ENCODE data around the gene PLA2R1. TPM values are rescaled to one million over a fixed set of nuclear protein-coding genes. Genes with fewer than 3 reads are reported as not detected.
"Not testable (repeated sequence)": the region's sequence is repeated elsewhere in the genome, so short reads cannot be mapped to it uniquely, and the experiment has no call there.

Gene PLA2R1
- total RNA-seq, 1 experiment from 2014 or later: 1.4 TPM

DNA sequence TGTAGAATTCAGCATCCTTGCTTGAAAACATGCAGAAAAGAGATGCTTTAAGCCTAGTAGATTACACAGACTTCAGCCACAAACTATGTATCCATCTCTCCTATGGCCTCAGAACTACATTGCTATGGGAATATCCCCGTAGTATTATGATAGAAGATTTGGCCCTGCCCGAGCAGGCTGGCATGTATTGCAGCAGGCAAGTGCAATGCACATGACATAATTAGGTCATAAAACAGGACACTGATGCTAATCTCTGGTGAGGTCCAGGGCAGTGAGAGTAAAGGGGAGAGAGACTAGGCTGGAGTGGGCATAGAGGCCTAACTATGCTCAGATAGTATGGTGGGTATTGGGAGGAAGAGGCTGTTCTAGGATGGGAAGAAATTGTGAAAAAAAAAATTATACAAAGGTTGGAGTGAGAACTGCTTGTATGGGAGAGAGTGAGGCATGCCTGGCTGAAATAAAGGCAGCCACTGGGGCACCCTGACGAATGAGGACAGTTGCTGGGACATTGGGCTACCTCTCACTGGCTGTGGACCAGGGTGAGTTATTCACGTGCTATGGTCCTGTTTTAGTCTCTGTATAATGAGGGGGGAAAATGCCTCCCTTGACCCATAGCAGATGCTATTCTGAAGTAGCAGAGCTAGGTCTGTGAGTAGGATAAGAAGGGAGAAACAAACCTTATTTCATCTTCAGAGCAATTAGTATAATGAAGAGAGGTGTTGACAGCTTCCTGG, 1.6 kb upstream of the PLA2R1 start:
- no peak for DNase-seq (ENCODE audit: low read depth)

DNA sequence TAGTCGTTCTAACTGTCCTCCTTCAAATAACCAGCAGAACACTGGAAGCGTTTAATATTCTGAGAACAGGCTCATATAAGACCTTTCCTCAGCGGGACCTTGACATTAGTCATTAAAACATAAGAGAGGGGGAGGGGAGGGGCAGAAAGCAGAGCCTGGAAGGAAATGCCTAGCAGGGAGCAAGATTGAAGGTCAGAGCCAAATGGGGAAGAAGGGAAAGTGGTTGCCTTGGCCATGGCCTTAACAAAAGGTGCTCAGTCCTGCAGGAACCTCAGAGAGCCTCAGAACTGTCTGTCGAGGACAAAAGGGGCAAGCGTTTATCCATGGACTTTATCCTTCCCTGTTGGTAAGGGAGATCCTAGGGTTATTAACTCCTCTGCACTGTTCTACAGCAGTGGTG, 856 bp upstream of the PLA2R1 start:
- DNase-seq (ENCODE audit: low read depth): no peak

DNA sequence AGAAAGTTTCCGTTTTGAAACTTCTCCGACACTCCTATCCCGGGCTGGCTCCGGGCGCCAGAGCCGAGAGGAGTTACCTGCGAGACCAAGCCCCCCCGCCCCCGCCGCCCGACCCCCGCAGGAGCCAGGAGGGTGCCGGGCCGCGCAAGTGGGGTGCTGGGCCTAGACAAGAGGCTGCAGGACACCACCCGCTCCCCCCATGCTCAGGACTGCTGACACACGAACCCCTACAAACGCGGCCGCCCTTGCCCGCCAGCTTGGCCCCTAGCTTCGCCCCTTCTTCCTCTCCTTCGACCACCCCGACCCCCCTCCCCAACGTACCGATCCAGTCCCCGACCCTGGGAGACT, 497 bp downstream of the PLA2R1 start:
- no peak for DNase-seq (ENCODE audit: low read depth)

DNA sequence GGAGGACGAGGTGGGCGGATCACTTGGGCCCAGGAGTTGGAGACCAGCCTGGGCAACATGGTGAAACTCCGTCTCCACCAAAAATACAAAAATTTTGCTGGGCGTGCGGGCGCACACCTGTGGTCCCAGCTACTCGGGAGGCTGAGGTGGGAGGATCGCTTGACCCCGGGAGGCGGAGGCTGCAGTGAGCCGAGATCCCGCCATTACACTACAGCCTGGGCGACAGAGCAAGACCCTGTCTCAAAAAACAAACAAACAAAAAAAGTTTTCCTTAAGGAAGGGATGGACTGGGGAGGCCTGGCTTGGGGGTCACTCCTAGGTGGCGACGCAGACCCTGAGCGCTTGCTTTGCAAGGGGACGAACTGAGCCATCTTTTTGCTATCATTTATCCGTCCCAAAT, 882 bp downstream of the PLA2R1 start:
- no peak for DNase-seq (ENCODE audit: low read depth)

DNA sequence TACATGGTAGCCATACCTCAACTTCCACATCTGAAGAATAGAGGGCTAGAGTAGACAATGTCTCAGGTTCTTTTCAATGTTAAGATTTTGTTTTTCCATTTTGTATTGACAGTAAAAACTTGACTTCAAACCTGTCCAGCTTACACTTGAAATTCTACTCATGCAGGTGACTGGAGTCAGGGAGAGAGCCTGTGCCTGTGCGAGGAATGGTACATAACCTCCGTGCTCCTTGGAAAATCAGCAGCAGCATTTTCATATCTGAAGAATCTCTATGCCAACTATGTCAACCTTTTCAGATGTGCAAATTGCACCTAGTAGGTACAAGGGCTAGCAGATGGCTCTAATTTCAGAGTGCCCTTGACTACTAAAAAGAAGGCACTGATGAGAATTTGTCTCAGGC, 2.1 kb downstream of the PLA2R1 start:
- DNase-seq (ENCODE audit: low read depth): no peak

DNA sequence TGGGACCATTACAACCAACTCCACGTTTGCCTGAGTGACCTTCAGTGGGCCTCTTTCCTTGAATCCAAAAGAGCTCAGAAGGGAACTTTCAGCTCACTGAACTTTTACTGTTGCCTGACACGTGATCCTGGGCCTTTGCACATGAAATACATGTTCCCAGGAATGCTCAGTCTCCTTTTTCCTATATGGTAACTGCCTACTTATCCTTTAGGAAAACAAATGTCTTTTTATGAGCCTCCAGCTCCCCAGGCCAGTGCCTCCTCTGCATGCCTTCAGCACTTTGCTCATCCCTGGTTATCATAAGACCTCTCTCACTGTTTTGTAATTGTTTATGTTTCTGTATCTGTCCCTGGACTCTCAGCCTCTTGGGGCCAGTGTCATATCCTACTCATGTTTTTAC, 5.1 kb downstream of the PLA2R1 start:
- no peak for DNase-seq (ENCODE audit: low read depth)

DNA sequence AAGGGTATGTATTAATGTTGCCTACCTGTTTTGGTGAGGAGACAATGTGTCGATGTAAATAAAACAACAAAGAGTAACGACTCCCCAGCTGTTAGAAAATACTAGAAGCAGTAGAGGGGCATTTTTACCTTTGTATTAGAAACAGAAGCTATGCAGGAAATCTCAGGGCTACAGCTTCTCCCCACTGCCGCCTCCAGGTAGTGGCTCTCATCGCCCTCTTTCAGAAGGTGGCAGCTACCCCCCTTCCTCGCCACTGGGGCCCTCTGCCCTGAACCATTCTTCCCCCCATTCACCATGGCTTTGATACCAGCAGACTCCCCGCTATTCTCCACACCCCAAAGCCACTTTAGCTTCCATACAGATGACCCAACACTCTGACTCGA, 6.7 kb downstream of the PLA2R1 start:
- DNase-seq (ENCODE audit: low read depth): no peak

DNA sequence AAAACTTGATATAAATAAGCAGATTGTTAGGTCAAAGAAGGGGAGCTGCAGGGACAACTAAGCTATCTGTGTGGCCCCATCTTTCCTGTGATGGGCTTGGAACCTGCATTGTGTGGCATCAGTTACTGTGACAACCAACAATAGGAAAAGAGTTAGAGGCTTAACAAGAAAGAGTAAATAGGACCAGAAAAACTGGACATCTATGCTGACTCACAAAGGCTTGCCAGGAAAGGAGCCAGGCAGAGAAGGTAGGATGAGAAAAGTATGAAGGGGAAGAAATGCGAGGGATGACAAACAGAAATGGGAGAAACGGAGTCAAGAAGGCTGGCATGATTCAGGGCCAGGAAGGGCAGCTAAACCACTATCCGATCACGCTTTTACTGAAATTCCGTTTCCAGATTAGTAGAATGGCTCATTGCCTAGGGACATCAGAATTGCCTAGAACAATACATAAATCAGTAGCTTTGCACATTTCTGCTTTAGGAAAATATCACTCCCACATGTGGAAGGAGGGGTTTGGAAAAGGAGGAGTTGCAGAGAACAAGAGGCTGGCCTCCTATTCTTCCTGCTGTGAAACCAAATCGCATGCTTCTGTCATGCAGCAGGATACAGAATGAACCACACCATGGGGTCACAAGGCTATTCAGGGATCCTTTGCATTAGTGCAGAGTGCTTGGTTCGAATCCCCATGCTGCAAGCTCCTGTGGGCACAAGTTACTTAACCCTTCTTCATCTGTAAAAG, 7.3 kb downstream of the PLA2R1 start:
- DNase-seq (ENCODE audit: low read depth): no peak

DNA sequence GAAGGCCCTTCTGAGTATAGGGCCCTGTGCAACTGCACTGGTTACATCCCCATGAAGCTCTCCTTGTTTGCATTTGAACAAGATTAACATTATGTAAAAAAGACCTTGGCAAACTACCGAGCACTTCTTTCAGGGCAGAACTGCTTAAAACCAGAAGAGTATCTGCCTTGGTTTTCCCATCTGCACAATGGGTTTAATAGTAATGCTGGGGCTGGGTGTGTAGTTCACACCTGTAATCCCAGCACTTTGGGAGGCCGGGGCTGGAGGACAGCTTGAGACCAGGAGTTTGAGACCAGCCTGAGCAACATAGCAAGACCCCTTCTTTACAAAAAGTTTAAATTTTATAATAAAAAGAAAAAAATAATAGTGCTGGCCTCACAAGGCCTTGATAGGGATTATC, 8.5 kb downstream of the PLA2R1 start:
- DNase-seq (ENCODE audit: low read depth): no peak

DNA sequence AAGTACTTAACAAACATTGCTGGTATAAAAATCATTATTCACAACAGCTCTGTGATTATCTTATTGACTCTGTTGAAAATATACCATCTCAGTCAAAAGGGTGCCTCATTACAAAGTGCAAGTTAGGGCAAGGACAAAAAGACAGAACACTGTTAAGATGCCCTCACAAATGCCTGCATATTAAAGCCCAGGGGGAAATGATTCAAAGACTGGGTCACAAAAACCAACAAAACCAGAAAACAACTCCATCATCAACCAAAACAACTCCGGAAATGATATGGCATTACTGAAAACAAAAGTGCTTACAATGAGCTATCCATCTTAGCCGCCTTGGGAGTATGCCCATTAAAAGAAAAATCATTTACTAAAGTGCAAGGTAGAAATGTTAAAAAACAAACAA, 9.9 kb downstream of the PLA2R1 start:
- DNase-seq (ENCODE audit: low read depth): no peak

DNA sequence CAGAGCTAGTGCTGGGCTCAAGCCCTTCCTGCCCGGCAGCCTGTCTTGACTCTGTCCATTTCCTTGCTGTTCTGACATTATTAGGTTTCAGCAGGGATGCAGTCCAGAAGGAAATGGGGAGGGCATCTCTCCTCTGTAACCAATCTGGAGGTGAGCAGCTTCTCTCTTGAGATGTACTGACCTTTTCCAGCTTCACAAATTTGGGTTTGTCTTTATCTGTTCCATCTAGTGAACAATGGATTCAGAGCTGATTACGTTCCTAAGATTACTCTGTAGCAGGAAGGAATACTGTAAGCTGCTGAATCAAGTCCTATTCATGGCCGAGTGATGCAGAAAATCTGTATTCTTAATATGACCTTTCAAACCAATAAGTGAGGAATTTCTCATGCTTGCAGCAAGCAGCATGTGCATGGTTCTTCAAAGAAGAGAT, 11.0 kb downstream of the PLA2R1 start:
- no peak for DNase-seq (ENCODE audit: low read depth)

DNA sequence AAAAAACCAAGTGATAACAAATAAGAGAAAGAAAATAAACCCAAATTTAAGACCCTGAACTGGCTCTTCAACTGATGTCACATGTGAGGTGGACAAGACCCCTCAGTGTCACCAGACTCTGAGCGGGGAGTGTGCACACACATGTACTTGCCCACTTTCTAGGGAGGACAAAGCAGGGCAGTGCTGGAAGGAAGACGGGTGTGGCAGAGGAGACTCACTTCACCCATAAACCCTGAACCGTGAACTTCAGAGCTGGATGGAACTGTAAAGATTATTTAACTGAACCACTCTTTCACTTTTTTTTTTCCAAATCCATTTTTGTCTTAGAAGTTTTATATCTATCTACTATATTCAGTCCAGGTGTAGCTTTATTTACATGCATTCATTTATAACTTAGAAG, 12.3 kb downstream of the PLA2R1 start:
- no peak for DNase-seq (ENCODE audit: low read depth)

DNA sequence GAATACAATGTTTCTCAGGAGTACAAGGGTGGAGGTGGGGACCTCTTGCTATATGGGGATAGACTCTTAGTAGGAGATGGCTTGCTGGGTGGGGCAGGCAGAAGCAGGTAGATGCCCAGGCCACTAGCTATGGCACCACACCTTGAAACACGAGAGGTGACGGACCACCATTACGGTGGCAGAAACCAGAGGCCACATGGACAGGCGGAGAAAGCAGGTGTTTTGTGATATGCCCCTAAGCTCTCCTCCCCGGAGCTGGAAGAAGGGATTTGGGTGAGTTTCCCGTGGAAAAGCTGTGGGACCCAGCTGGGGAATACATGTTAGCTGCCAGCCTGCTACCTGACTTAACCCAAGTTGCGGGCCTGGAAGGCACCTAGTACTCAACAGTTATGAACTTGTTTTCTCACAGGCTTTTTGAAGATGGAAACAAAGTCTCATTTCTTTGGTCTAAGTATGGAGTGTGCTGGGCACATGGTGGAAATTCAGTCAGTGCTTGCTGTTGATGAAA, 16.7 kb downstream of the PLA2R1 start:
- no peak for DNase-seq (ENCODE audit: low read depth)

DNA sequence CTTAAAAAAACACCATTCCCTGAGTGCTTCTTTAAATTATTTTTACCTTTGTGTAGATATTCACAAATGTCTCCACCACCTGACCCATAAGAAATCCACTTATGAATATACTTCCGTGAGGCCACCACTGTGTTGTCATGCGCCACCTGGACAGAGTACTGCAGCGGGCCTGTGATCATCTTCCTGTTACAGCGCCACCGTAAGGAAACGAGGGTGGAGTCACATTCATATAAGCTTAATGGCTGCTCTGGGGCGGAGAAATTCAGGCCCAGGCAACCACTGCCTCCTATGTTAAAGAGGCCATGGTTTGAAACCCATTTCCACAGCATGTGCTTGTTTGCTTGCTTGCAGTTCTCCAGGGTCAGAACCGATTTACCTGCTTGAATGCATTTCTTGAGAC, 17.7 kb downstream of the PLA2R1 start:
- no peak for DNase-seq (ENCODE audit: low read depth)

DNA sequence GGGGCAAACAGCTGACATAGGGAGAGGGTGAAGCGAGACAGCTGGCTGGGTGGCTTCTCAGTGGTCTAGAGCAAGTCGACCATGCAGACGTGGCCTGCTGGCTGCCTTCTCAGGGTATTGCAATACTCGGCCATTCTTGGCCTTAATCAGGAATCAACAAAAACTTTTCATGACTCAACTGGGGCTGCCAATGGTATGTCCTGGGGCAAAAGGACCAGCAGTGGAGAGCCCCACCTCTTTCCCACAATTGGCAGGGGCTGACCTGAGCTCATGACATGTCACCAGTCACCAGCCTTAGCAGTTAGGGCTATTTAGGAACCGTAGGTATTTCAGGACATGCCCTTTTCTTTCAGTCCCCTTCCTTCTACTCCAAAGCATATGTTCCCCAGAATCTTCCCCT, 19.1 kb downstream of the PLA2R1 start:
- DNase-seq (ENCODE audit: low read depth): peak; percentile 27

DNA sequence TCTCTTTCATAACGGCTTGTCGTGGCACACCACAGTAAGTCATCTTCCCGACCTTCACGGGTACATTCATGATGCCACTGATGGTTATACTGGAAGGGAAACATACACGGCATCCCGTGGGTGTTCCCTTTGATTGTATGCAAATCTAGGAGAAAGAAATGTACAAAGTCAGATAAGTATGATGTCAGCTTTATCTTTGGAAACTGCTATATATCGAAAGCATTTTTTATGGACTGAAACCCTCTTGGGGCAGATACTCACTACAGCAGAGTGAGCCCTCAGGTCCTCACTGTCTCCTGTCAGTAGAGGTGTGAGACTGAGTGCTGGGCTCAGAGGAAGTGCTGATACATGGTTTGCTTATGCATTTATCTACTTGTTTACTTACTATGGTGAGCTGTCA, 20.4 kb downstream of the PLA2R1 start:
- DNase-seq (ENCODE audit: low read depth): no peak

DNA sequence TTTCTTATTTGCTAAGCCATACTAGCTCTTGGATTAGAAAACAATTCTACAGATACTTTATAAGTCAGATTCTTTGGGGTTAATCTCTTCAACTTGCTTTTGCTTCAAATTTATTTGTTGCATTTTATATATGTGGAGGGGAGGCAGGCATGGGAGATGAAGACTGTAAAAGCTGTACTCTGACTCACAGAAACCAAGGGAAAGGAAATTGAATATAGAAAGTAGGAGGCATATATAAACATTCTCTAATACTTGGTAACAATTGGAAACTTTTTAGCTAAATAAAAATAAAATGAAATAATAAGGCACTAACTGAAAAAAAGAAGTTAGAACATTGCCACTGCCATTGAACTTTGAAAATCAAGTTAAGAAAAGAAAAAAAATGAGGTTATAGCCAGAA, 21.3 kb downstream of the PLA2R1 start:
- no peak for DNase-seq (ENCODE audit: low read depth)

DNA sequence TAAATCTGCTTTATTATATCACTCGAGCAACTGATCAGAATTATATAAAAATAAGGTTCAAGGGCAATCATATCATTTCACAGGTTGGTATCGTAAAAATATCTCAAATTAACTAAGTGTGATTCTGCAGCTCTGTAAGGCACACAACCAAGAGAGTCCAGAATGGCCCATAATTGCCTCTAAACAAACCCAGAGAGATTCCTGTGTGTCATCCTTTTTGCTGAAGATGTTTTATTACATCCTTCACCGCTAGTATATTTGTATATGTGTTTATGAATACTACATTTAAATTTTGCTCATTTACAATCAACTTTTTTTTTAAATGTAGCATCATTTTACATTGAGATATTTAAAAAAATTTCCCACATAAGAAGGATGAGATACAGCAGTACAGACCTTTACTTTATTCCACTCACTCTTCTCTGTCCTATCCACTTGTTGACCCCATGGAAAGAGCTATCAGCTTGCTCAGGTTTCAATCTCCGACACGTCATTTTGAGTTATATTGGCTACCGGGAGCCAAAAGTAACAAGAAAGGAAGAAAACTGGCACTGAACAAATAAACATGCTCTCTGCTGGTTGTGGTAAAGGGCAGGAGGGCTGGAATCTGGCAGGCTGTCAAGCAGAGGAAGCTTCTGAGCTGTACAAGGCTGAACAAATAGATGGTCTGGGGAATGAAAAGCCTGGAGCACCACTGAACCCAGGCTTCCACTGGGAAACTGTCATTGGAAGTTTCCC, 23.1 kb downstream of the PLA2R1 start:
- DNase-seq (ENCODE audit: low read depth): peak; percentile 94

DNA sequence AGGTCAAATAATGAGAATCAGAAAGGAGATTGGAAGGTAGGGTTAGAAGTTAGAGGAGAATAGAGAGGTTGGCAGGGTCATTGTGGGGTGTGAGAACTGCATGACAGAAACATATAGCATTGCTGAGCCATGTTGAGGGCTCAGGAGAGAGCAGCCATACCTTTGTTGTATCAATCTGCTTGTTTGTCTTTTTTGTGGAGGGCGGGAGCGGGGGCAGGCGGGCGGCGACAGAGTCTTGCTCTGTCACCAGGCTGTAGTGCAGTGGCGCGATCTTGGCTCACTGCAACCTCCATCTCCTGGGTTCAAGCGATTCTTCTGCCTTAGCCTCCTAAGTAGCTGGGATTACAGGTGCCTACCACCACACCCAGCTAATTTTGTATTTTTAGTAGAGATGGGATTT, 23.8 kb downstream of the PLA2R1 start:
- not testable (repeated sequence) for DNase-seq (ENCODE audit: low read depth)

DNA sequence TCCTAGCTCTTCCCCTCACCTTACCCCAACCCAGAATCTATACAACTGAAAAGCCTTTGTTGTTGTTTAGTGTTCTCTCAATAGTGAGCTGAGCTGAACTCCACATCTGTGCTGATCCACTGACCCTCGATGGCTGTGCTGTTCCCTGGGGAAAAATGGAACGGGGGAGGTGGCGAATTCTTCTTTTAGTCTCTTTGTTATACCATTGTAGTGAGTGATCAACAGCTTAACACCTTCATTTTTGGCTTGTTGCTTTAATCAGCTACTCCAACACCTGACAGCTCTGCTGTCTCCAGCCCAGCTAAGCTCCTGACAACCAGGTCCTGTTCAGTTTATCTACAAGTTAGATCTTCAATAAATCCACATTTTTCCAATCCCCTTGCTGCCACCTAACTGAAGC, 25.7 kb downstream of the PLA2R1 start:
- no peak for DNase-seq (ENCODE audit: low read depth)

DNA sequence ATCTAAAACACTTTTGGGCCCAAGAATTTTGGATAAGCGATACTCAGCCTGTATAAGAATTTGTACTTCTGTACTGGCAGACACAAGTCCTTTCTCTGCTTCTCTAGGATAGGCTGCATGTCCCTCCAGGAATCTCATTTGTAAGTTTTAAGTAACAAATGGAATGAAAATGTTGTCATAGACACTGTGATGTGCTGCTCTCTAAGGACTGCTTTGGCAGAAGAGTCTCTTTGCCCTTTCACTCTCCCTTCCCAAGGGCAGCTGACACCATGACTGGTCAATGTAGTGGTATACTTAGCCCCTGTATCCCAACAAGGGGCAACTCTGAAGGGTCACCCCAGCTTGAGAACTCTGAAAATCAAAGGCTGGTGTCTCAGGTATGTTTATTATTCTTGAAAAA, 27.3 kb downstream of the PLA2R1 start:
- no peak for DNase-seq (ENCODE audit: low read depth)

DNA sequence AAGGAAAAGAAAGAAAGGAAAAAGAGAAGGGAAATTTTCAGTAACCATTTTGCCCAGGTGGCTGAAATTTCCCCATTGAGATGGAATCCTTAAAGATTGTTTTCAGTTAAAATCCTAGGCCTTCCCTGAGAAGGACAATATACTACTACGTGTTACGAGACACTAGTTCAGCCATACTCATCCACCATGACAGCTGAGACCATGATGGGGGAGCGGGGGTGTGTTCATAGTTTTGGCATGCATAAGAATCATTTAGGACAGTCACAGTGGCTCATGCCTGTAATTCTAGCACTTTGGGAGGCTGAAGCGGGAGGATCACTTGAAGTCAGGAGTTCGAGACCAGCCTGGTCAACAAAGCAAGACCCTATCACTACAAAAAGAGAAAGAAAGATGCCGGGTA, 28.0 kb downstream of the PLA2R1 start:
- DNase-seq (ENCODE audit: low read depth): no peak
